ENCODE data around the gene ZNFX1. TPM values are rescaled to one million over a fixed set of nuclear protein-coding genes. Genes with fewer than 3 reads are reported as not detected.

The ZNFX1 gene
- polyA plus RNA-seq, 1 experiment: 11.2 TPM

GRCh38 chr20:49287555-49288249 is 9.8 kb upstream of the ZNFX1 start:
- CTCF ChIA-PET: interaction anchor here (1.1 to 1.6 kb wide), 2 partner anchors 34 to 71 kb away, joined by 3 to 4 read pairs; no protein-coding TSS in a partner anchor
- Histone ChIP-seq H3K4me3 (ENCODE audit: low read depth, low read length) (no peak overlapping the region), H3K36me3 (ENCODE audit: control insufficient read depth, insufficient read depth, low read length) (peaks cover 46% of the 10 kb centered on the region), H3K27me3 (ENCODE audit: control insufficient read depth, insufficient read depth, low read length) (no peaks in the 10 kb centered on the region)
- peak; percentile 35 for DNase-seq (ENCODE audit: low read depth)
- POLR2A ChIA-PET: interaction anchor here (0.5 to 1.3 kb wide), 3 partner anchors 10 to 74 kb away, joined by 3 to 7 read pairs (median 5); partner anchors contain the start of gene ZNFX1
- TF ChIP-seq, protein P1, sequence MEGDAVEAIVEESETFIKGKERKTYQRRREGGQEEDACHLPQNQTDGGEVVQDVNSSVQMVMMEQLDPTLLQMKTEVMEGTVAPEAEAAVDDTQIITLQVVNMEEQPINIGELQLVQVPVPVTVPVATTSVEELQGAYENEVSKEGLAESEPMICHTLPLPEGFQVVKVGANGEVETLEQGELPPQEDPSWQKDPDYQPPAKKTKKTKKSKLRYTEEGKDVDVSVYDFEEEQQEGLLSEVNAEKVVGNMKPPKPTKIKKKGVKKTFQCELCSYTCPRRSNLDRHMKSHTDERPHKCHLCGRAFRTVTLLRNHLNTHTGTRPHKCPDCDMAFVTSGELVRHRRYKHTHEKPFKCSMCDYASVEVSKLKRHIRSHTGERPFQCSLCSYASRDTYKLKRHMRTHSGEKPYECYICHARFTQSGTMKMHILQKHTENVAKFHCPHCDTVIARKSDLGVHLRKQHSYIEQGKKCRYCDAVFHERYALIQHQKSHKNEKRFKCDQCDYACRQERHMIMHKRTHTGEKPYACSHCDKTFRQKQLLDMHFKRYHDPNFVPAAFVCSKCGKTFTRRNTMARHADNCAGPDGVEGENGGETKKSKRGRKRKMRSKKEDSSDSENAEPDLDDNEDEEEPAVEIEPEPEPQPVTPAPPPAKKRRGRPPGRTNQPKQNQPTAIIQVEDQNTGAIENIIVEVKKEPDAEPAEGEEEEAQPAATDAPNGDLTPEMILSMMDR (IDR thresholded peaks at IDR 0.05; ENCODE audit: insufficient read depth, low read depth, low read length): no peak

DNA sequence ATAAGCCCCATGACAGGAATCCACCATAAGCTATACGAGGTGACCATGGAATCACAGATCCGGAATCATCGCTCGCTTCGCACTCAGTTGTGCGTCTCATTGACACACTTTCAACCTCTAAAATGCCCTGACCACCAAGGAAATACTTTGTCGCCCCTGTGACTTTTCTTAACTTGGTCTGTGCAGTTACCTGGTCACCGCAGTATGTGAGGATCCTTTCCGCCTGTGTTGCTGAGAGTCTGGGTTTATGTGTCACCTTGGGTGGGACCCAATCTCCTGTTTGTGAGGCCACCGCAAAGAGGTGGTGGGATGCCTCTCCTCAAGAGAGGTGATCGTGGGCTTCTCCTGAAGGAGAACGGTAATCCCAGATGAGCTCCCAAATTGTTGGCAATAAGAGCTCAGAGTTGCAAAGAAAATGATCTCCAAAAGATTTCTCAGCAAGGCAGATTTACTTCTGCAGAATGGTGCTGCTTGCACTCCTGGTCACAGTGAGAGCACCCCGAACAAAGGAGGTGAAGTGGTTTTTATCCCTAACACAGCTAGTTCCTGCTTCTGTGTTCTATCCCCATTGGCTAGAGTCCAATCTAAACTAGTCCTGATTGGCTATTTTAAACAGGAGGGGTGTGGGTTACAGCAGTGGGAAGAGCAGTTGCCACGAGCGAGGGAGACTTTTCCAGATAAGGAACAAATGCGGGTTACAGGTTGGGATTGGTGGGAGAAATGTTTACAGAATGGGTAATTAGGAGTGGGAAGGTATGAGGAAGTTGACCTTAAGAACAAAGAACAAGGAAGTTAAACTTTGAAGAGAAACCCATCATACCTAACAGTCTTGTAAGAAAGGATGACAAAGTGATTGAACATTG is 9.1 kb upstream of the ZNFX1 start:
- Histone ChIP-seq H3K36me3 (ENCODE audit: control insufficient read depth, insufficient read depth, low read length) (peaks cover 53% of the 10 kb centered on the region), H3K27me3 (ENCODE audit: control insufficient read depth, insufficient read depth, low read length) (no peaks in the 10 kb centered on the region), H3K4me3 (ENCODE audit: low read depth, low read length) (no peak overlapping the region)
- CTCF ChIA-PET: interaction anchor here (1.1 to 1.6 kb wide), 2 partner anchors 35 to 70 kb away, joined by 3 to 4 read pairs; no protein-coding TSS in a partner anchor
- TF ChIP-seq, protein P1 (IDR thresholded peaks at IDR 0.05; ENCODE audit: insufficient read depth, low read depth, low read length): no peak
- POLR2A ChIA-PET: interaction anchor here (0.5 kb wide), 2 partner anchors 18 to 75 kb away, joined by 3 to 7 read pairs; no protein-coding TSS in a partner anchor
- no peak for DNase-seq (ENCODE audit: low read depth)

- ChIA-PET POLR2A (no interaction called here), CTCF (interaction anchor here (0.6 to 0.9 kb wide), 2 partner anchors 12 to 258 kb away, joined by 3 read pairs; no protein-coding TSS in a partner anchor)
- H3K4me3 ChIP-seq (ENCODE audit: low read depth, low read length): no peak overlapping the region
- H3K27me3 ChIP-seq (ENCODE audit: control insufficient read depth, insufficient read depth, low read length): no peaks in the 10 kb centered on the region
- no peak for DNase-seq (ENCODE audit: low read depth)
- H3K36me3 ChIP-seq (ENCODE audit: control insufficient read depth, insufficient read depth, low read length): peaks cover 56% of the 10 kb centered on the region
- TF ChIP-seq, protein P1 (IDR thresholded peaks at IDR 0.05; ENCODE audit: insufficient read depth, low read depth, low read length): no peak
Observed at GRCh38 chr20:49285813-49286494, 8.1 kb upstream of the ZNFX1 start.

DNA sequence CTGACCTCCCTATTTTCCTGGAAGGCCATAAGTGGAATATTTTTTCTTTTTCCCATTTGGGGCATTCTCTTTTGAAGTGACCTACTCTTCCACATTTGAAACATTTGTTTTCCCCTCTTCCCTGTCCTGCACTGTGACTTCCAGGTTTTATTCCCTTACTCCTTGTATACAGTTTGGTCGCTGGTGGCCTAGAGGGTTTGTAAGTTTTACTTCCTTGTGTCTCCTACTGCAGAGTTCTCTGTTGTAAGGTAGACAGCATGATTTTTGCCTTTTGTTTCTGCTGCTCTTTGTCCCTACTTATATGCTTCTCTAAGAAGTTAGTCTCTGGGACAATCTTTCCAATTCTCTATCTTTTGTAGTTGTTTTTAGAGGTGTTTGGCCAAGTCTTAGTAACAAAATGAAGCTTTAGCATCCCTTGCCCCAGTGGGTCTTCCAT is 7.4 kb upstream of the ZNFX1 start:
- TF ChIP-seq, protein P1 (IDR thresholded peaks at IDR 0.05; ENCODE audit: insufficient read depth, low read depth, low read length): no peak
- DNase-seq (ENCODE audit: low read depth): no peak
- H3K4me3 ChIP-seq (ENCODE audit: low read depth, low read length): no peak overlapping the region
- no peaks in the 10 kb centered on the region for H3K27me3 ChIP-seq (ENCODE audit: control insufficient read depth, insufficient read depth, low read length)
- POLR2A ChIA-PET: no interaction called here
- CTCF ChIA-PET: interaction anchor here (0.6 to 0.9 kb wide), 2 partner anchors 11 to 259 kb away, joined by 3 read pairs; no protein-coding TSS in a partner anchor
- H3K36me3 ChIP-seq (ENCODE audit: control insufficient read depth, insufficient read depth, low read length): peaks cover 55% of the 10 kb centered on the region
